Spleen (tissue), 7 donors: ENCODE measurements around the gene KLRB1.

Source experiments
- CTCF ChIP-seq, 11 experiments: fragments of 200-600 bp in 7 of 11; fragments of 450-650 bp in 4 of 11; sonication (generic) in 4 of 11; IDR thresholded peaks in 8 of 11; conservative IDR thresholded peaks in 3 of 11; 1 replicate in 7 of 11; 2 replicates in 4 of 11; pipeline versions ENCODE4 v1.4.0 to v1.8.0; 2016 to 2021; ENCODE audit warnings: antibody characterized with exemption in 11 of 11, inconsistent platforms in 4 of 11, mild to moderate bottlenecking in 1 of 11
- POLR2A ChIP-seq, 3 donors: fragments of 450-650 bp; IDR thresholded peaks; one replicate each; pipeline ENCODE4 v1.5.1; 2017; ENCODE audit warnings: antibody characterized with exemption in 3 of 3, mild to moderate bottlenecking in 1 of 3
- donor health status: DM: no; HTN: no; CAD: no; lungs with moderate emphysema.
- donor health status: DM: no; HTN: no; CAD: no.
- donor health status: DM: no; HTN: no; CAD: no.

GRCh38 chr12:9606736-9607372 is 862 bp downstream of the KLRB1 start:
- TF ChIP-seq CTCF (IDR thresholded peaks at IDR 0.05 in 8 of 11, conservative IDR thresholded peaks at IDR 0.05 in 3 of 11): no peak
- TF ChIP-seq POLR2A (IDR thresholded peaks at IDR 0.05): no peak
